Stimulated activated CD4-positive, alpha-beta T cell treated with anti-CD3 and anti-CD28 coated beads, Interleukin-4, amount 100 ng/mL, for 24 hours (primary cell): Measurements from ENCODE around the gene NTSR1.

Source experiments
- DNase-seq: peaks from one replicate; pipeline ENCODE4 v3.0.0-alpha.2; 2020

NTSR1 gene

GRCh38 chr20:62773845-62774714 lies 65.4 kb downstream of the NTSR1 start:
- no peak for DNase-seq

- no peak for DNase-seq
Observed at GRCh38 chr20:62774762-62775161, 66.1 kb downstream of the NTSR1 start.

GRCh38 chr20:62775206-62775605 lies 66.6 kb downstream of the NTSR1 start:
- no peak for DNase-seq

- no peak for DNase-seq
Observed at GRCh38 chr20:62776035-62776691, 67.5 kb downstream of the NTSR1 start.

GRCh38 chr20:62776692-62777527 lies 68.3 kb downstream of the NTSR1 start:
- DNase-seq = peak; percentile 56

GRCh38 chr20:62777528-62777830 lies 68.8 kb downstream of the NTSR1 start:
- no peak for DNase-seq

GRCh38 chr20:62778058-62778457 lies 69.4 kb downstream of the NTSR1 start:
- no peak for DNase-seq

GRCh38 chr20:62778601-62779416 lies 70.2 kb downstream of the NTSR1 start:
- DNase-seq = no peak

- no peak for DNase-seq
Observed at GRCh38 chr20:62779417-62779685, 70.7 kb downstream of the NTSR1 start.

- no peak for DNase-seq
Observed at GRCh38 chr20:62780204-62780603, 71.6 kb downstream of the NTSR1 start.

GRCh38 chr20:62780696-62781095 lies 72.1 kb downstream of the NTSR1 start:
- no peak for DNase-seq

GRCh38 chr20:62782149-62782892 lies 73.7 kb downstream of the NTSR1 start:
- DNase-seq = no peak

- no peak for DNase-seq
Observed at GRCh38 chr20:62782893-62783278, 74.2 kb downstream of the NTSR1 start.

GRCh38 chr20:62784497-62784896 lies 75.9 kb downstream of the NTSR1 start:
- no peak for DNase-seq

GRCh38 chr20:62785393-62785792 lies 76.8 kb downstream of the NTSR1 start:
- no peak for DNase-seq

- no peak for DNase-seq
Observed at GRCh38 chr20:62786157-62786556, 77.5 kb downstream of the NTSR1 start.

GRCh38 chr20:62787321-62787720 lies 78.7 kb downstream of the NTSR1 start:
- DNase-seq = no peak

- DNase-seq = no peak
Observed at GRCh38 chr20:62787866-62788265, 79.2 kb downstream of the NTSR1 start.

GRCh38 chr20:62788607-62789006 lies 80.0 kb downstream of the NTSR1 start:
- no peak for DNase-seq

GRCh38 chr20:62790075-62790474 lies 81.4 kb downstream of the NTSR1 start:
- no peak for DNase-seq

GRCh38 chr20:62791301-62792181 lies 82.9 kb downstream of the NTSR1 start:
- DNase-seq = peak; percentile 82
